ENCODE measurements around the gene ESCO1.

DNA sequence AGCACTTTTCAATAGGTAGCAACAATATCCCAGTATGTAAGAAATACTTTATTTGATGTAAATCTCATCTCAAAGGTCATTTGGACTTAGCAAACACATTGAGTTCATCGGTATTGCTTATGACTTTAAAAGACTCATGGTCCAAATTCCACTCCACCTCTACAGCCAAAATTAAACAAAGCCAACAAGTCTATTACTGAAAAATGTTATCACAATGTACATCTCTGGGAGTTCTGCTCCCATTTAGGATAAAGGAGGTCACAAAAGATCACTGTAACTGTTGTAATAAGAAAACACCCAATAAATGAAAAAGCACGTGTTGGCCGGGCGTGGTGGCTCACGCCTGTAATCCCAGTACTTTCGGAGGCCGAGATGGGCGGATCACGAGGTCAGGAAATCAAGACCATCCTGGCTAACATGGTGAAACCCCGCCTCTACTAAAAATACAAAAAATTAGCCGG is 50.0 kb downstream of the ESCO1 start:
- TF ChIP-seq CTCF (conservative IDR thresholded peaks at IDR 0.05 in 1 of 2, IDR thresholded peaks at IDR 0.05 in 1 of 2; ENCODE audit: low read depth in 1 of 2, low read length in 2 of 2) (no peak), EZH2 (IDR thresholded peaks at IDR 0.05; ENCODE audit: low read length, missing control alignments) (no peak)
